ENCODE results near the gene MAPKAPK2.

The MAPKAPK2 gene

GRCh38 chr1:206674745-206675175, 9.9 kb upstream of the MAPKAPK2 start:
- H3K27ac ChIP-seq (ENCODE audit: extremely low read depth, low read depth, low read length): no peak overlapping the region
- ChIA-PET CTCF (interaction anchor here (0.6 to 6.2 kb wide), 4 partner anchors 11 to 51 kb away, joined by 3 to 70 read pairs (median 8); no protein-coding TSS in a partner anchor), POLR2A (interaction anchor here (1.5 to 2.4 kb wide), 2 partner anchors 9 to 40 kb away, joined by 7 to 9 read pairs; partner anchors contain the start of genes DYRK3 and MAPKAPK2)
- no peaks in the 10 kb centered on the region for H3K4me1 ChIP-seq (ENCODE audit: control insufficient read depth, insufficient read depth, low read length)
- no peaks in the 10 kb centered on the region for H3K36me3 ChIP-seq (ENCODE audit: control insufficient read depth in 2 of 2, insufficient read depth in 1 of 2, low read length in 2 of 2)
- no peaks in the 10 kb centered on the region for H3K9me3 ChIP-seq (ENCODE audit: control insufficient read depth, insufficient read depth, low read depth, low read length)
- H3K4me3 ChIP-seq (ENCODE audit: low read depth, low read length): no peak overlapping the region
- TF ChIP-seq ZSCAN18 (tag by site-specific recombination; IDR thresholded peaks at IDR 0.05) (no peak), ZNF362 (tag by site-specific recombination; IDR thresholded peaks at IDR 0.05) (no peak), BCL6B (tag by site-specific recombination; IDR thresholded peaks at IDR 0.05) (no peak), ZNF521 (tag by site-specific recombination; IDR thresholded peaks at IDR 0.05) (no peak), ZNF513 (tag by site-specific recombination; IDR thresholded peaks at IDR 0.05) (no peak), WT1 (tag by site-specific recombination; IDR thresholded peaks at IDR 0.05) (no peak), ZNF266 (tag by site-specific recombination; IDR thresholded peaks at IDR 0.05; ENCODE audit: low read depth) (no peak), ZNF626 (tag by site-specific recombination; IDR thresholded peaks at IDR 0.05) (no peak), ZBTB20 (tag by site-specific recombination; IDR thresholded peaks at IDR 0.05) (peak; percentile 68), KLF1 (tag by site-specific recombination; IDR thresholded peaks at IDR 0.05) (no peak), ZNF214 (tag by site-specific recombination; IDR thresholded peaks at IDR 0.05; ENCODE audit: borderline replicate concordance) (no peak), ZNF518A (tag by site-specific recombination; conservative IDR thresholded peaks at IDR 0.05; ENCODE audit: low read depth) (no peak), ZNF174 (tag by site-specific recombination; IDR thresholded peaks at IDR 0.05) (no peak), ZNF366 (tag by site-specific recombination; conservative IDR thresholded peaks at IDR 0.05) (no peak), ZNF654 (tag by site-specific recombination; IDR thresholded peaks at IDR 0.05; ENCODE audit: low read depth) (no peak), ZIC2 (tag by site-specific recombination; IDR thresholded peaks at IDR 0.05) (peak; percentile 61), ZNF274 (IDR thresholded peaks at IDR 0.05; ENCODE audit: low read length) (no peak), ZNF274 (tag by site-specific recombination; IDR thresholded peaks at IDR 0.05; ENCODE audit: borderline replicate concordance) (no peak), SCRT2 (tag by site-specific recombination; IDR thresholded peaks at IDR 0.05) (peak; percentile 89), GLIS1 (tag by site-specific recombination; IDR thresholded peaks at IDR 0.05) (peak; percentile 72), ZNF341 (tag by site-specific recombination; IDR thresholded peaks at IDR 0.05; ENCODE audit: low read depth) (peak; percentile 17; the same call in 1 of the 2 replicates), OVOL3 (tag by site-specific recombination; IDR thresholded peaks at IDR 0.05) (no peak), ZNF24 (tag by site-specific recombination; IDR thresholded peaks at IDR 0.05) (no peak), ZNF140 (tag by site-specific recombination; IDR thresholded peaks at IDR 0.05) (no peak), SCRT1 (tag by site-specific recombination; IDR thresholded peaks at IDR 0.05; ENCODE audit: borderline replicate concordance) (peak; percentile 32; the same call in 1 of the 2 replicates)

All from HEK293 (cell line).